Esophagus squamous epithelium (tissue), 5 donors: ENCODE results near the gene FNIP2. TPM values are rescaled to one million over a fixed set of nuclear protein-coding genes. Genes with fewer than 3 reads are reported as not detected.

Source experiments
- DNase-seq: peaks from one replicate; lab custom pipeline; 2025; lab: John Stamatoyannopoulos, UW
- H3K27ac ChIP-seq, 4 donors: fragments of 200-600 bp; sonication (generic); one replicate each; pipeline ENCODE4 v1.5.1; 2016 to 2019; ENCODE audit warnings: mild to moderate bottlenecking in 1 of 4
- H3K27me3 ChIP-seq, 4 donors: fragments of 200-600 bp; sonication (generic); 1 replicate in 3 of 4; 2 replicates in 1 of 4; pipeline versions ENCODE4 v1.5.1 to v1.6.0; 2017 to 2021; ENCODE audit warnings: antibody characterized with exemption in 1 of 4
- H3K36me3 ChIP-seq, 3 donors: fragments of 200-600 bp; sonication (generic); one replicate each; pipeline ENCODE4 v1.5.1; 2016 to 2019
- H3K4me1 ChIP-seq, 3 donors: fragments of 200-600 bp; sonication (generic); one replicate each; pipeline ENCODE4 v1.5.1; 2017 to 2019
- H3K4me3 ChIP-seq, 4 donors: fragments of 200-600 bp; sonication (generic); 1 replicate in 3 of 4; 2 replicates in 1 of 4; pipeline ENCODE4 v1.5.1; 2016 to 2019; ENCODE audit warnings: mild to moderate bottlenecking in 2 of 4, moderate library complexity in 1 of 4
- H3K9me3 ChIP-seq, 3 donors: fragments of 200-600 bp; sonication (generic); one replicate each; pipeline ENCODE4 v1.5.1; 2016 to 2019
- CTCF ChIP-seq, 6 experiments: fragments of 450-650 bp in 4 of 6; fragments of 200-600 bp in 2 of 6; sonication (generic) in 2 of 6; IDR thresholded peaks; one replicate each; pipeline ENCODE4 v1.5.1; 2016 to 2019; ENCODE audit warnings: antibody characterized with exemption in 6 of 6, mild to moderate bottlenecking in 4 of 6, moderate library complexity in 4 of 6
- POLR2A ChIP-seq, 4 donors: fragments of 450-650 bp; IDR thresholded peaks; one replicate each; pipeline ENCODE4 v1.6.1; 2017; ENCODE audit warnings: antibody characterized with exemption in 4 of 4, mild to moderate bottlenecking in 4 of 4, moderate library complexity in 3 of 4
- WGBS, 2 donors: methylation state at CpG; one replicate each; pipeline ENCODE4 v1.1.5; 2018; 5-methylcytosine and 5-hydroxymethylcytosine counted together
- intact Hi-C: fragments of 100-400 bp; cut with DNase I; formaldehyde crosslinking; loops from one replicate; pipeline ENCODE4 v1.15.0; 2022
- total RNA-seq, 4 donors: library from RNA; depleted of rRNA; stranded (reverse); fragments of >200 nt; gene quantifications; one replicate each; pipeline ENCODE4 v1.1.0, GENCODE V29; 2016
- donor health status: DM: yes; HTN: yes; CAD: no.

Gene FNIP2
- total RNA-seq, 4 donors from 2014 or later, result 6.0 to 28.8 (median 12.4) TPM

GRCh38 chr4:158858410-158859199 is 89.8 kb downstream of the FNIP2 start:
- no peak for DNase-seq
- Histone ChIP-seq H3K4me1 (no peaks in the 10 kb centered on the region), H3K4me3 (no peak overlapping the region), H3K27ac (no peak overlapping the region), H3K36me3 (peaks cover 0 to 52% (median 0%) of the 10 kb centered on the region in 3 donors), H3K9me3 (no peaks in the 10 kb centered on the region), H3K27me3 (no peaks in the 10 kb centered on the region)
- 84 to 85% methylated on average over 6 of the region's 6 CpGs for WGBS, 2 donors
- TF ChIP-seq CTCF (IDR thresholded peaks at IDR 0.05) (no peak), POLR2A (IDR thresholded peaks at IDR 0.05) (no peak)
- intact Hi-C loops, result loop anchor here (10.0 kb wide), 1 partner anchor 316 kb away; no protein-coding TSS in a partner anchor

GRCh38 chr4:158859661-158860060 is 90.8 kb downstream of the FNIP2 start:
- H3K27ac ChIP-seq, result no peak overlapping the region
- intact Hi-C loops, result loop anchor here (10.0 kb wide), 1 partner anchor 315 kb away; no protein-coding TSS in a partner anchor
- WGBS, 2 donors, result 89 to 95% methylated on average over 4 of the region's 4 CpGs
- H3K4me1 ChIP-seq, result no peaks in the 10 kb centered on the region
- H3K9me3 ChIP-seq, result no peaks in the 10 kb centered on the region
- H3K4me3 ChIP-seq, result no peak overlapping the region
- no peak for DNase-seq
- no peaks in the 10 kb centered on the region for H3K27me3 ChIP-seq
- H3K36me3 ChIP-seq, result peaks cover 0 to 56% (median 0%) of the 10 kb centered on the region in 3 donors
- TF ChIP-seq CTCF (IDR thresholded peaks at IDR 0.05) (no peak), POLR2A (IDR thresholded peaks at IDR 0.05) (no peak)

GRCh38 chr4:158860856-158861255 is 92.0 kb downstream of the FNIP2 start:
- intact Hi-C loops, result no loop called here
- WGBS, 2 donors, result 60 to 88% methylated on average over 5 of the region's 5 CpGs
- no peaks in the 10 kb centered on the region for H3K4me1 ChIP-seq
- no peak for TF ChIP-seq CTCF (IDR thresholded peaks at IDR 0.05)
- no peak for TF ChIP-seq POLR2A (IDR thresholded peaks at IDR 0.05)
- H3K36me3 ChIP-seq, result peaks cover 0 to 56% (median 0%) of the 10 kb centered on the region in 3 donors
- H3K9me3 ChIP-seq, result no peaks in the 10 kb centered on the region
- no peak overlapping the region for H3K27ac ChIP-seq
- DNase-seq, result no peak
- no peaks in the 10 kb centered on the region for H3K27me3 ChIP-seq
- no peak overlapping the region for H3K4me3 ChIP-seq

GRCh38 chr4:158861281-158861680 is 92.5 kb downstream of the FNIP2 start:
- H3K4me3 ChIP-seq, result no peak overlapping the region
- TF ChIP-seq POLR2A (IDR thresholded peaks at IDR 0.05) (no peak), CTCF (IDR thresholded peaks at IDR 0.05) (no peak)
- no peaks in the 10 kb centered on the region for H3K27me3 ChIP-seq
- no peaks in the 10 kb centered on the region for H3K9me3 ChIP-seq
- no peak overlapping the region for H3K27ac ChIP-seq
- H3K4me1 ChIP-seq, result no peaks in the 10 kb centered on the region
- H3K36me3 ChIP-seq, result peaks cover 0 to 56% (median 0%) of the 10 kb centered on the region in 3 donors
- intact Hi-C loops, result no loop called here
- no peak for DNase-seq
- WGBS, 2 donors, result 94 to 97% methylated on average over 3 of the region's 3 CpGs

GRCh38 chr4:158861766-158862165 is 92.9 kb downstream of the FNIP2 start:
- 82% methylated on average over 2 to 3 of the region's 3 CpGs for WGBS, 2 donors
- no peak for TF ChIP-seq CTCF (IDR thresholded peaks at IDR 0.05)
- intact Hi-C loops, result no loop called here
- no peaks in the 10 kb centered on the region for H3K27me3 ChIP-seq
- peaks cover 0 to 56% (median 0%) of the 10 kb centered on the region in 3 donors for H3K36me3 ChIP-seq
- no peak overlapping the region for H3K4me3 ChIP-seq
- no peaks in the 10 kb centered on the region for H3K9me3 ChIP-seq
- no peak overlapping the region for H3K27ac ChIP-seq
- no peak for DNase-seq
- no peaks in the 10 kb centered on the region for H3K4me1 ChIP-seq
